HCT116 (cell line): ENCODE results near the gene EVI5.

Source experiments
- ATF3 ChIP-seq: IDR thresholded peaks from 2 replicates; pipeline ENCODE4 v1.6.1; 2012
- CTCF ChIP-seq, 3 experiments: fragments of 200-600 bp in 1 of 3; sonication (generic) in 1 of 3; IDR thresholded peaks in 2 of 3; conservative IDR thresholded peaks in 1 of 3; 2 replicates each; pipeline ENCODE4 v1.5.1; 2012 to 2017; ENCODE audit warnings: low read depth in 2 of 3, low read length in 2 of 3, antibody characterized with exemption in 1 of 3, borderline replicate concordance in 1 of 3, control low read depth in 1 of 3, mild to moderate bottlenecking in 1 of 3, mixed read lengths in 1 of 3, mixed run types in 1 of 3, moderate library complexity in 1 of 3; ENCODE audit not compliant: insufficient read depth in 1 of 3
- EGR1 ChIP-seq: IDR thresholded peaks from 2 replicates; pipeline ENCODE4 v1.6.1; 2012; ENCODE audit warnings: low read depth
- FOSL1 ChIP-seq: IDR thresholded peaks from 2 replicates; pipeline ENCODE4 v1.6.1; 2012; ENCODE audit warnings: low read depth
- POLR2A ChIP-seq: IDR thresholded peaks from 2 replicates; pipeline ENCODE4 v1.7.0; 2011; ENCODE audit warnings: borderline replicate concordance; ENCODE audit not compliant: insufficient read depth, insufficient read length; ENCODE audit errors: extremely low read depth

DNA sequence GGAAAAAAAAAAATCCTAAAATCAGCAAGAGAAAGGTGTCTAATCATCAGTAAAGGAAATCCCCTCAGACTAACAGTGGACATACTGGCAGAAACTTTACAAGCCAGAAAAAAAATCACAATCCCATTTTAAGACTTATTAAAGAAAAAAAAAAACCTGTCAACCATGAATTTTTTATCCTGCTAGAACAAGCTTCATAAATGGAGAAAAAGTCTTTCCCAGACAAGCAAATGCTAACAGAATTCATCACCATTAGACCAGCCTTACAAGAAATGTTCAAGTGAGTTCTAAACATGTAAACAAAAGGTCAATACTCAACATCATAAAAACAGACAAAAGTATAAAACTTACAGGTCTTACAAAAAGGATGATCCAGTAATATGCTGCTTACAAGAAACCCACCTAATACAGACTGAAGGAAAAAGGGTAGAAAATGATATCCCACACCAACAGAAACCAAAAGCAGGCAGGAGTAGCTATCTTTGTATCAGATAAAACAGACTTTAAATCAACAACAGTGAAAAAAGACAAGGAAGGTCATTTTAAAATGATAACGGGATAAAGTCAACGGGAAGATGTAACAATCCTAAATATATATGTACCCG, 129.6 kb downstream of the EVI5 start:
- TF ChIP-seq ATF3 (no peak), EGR1 (no peak), FOSL1 (no peak), POLR2A (no peak), CTCF (IDR thresholded peaks at IDR 0.05 in 2 of 3, conservative IDR thresholded peaks at IDR 0.05 in 1 of 3; ENCODE audit: borderline replicate concordance in 1 of 3, insufficient read depth in 1 of 3, low read depth in 2 of 3, low read length in 2 of 3) (no peak)
